GM23338 (cell line): Measurements from ENCODE around the gene LRMDA. TPM values are rescaled to one million over a fixed set of nuclear protein-coding genes. Genes with fewer than 3 reads are reported as not detected.

Experiments used
- ATAC-seq: fragments of 200-7000 bp; cut with Tn5 transposase; 3 replicates; pipeline ENCODE4 v1.9.1; 2020
- DNase-seq: peaks from one replicate; pipeline ENCODE4 v3.0.0-alpha.2; 2015; ENCODE audit warnings: low spot score
- H2AFZ ChIP-seq: fragments of 200-600 bp; sonication (generic); 2 replicates; pipeline ENCODE4 v1.8.0; 2016; ENCODE audit warnings: antibody characterized with exemption, mild to moderate bottlenecking, moderate library complexity
- H3F3A ChIP-seq: fragments of 200-600 bp; sonication (generic); replicated peaks from 2 replicates; pipeline ENCODE4 v1.8.0; 2017; ENCODE audit warnings: antibody characterized with exemption, mixed run types, low read depth
- H3K27ac ChIP-seq: fragments of 200-600 bp; sonication (generic); 2 replicates; pipeline ENCODE4 v1.6.1; 2016; ENCODE audit warnings: low read depth
- H3K27me3 ChIP-seq: fragments of 200-600 bp; sonication (generic); 2 replicates; pipeline ENCODE4 v1.8.0; 2016; ENCODE audit warnings: mild to moderate bottlenecking, mixed run types, moderate library complexity; ENCODE audit not compliant: insufficient read depth
- H3K36me3 ChIP-seq: fragments of 200-600 bp; sonication (generic); 2 replicates; pipeline ENCODE4 v1.8.0; 2016; ENCODE audit warnings: mild to moderate bottlenecking; ENCODE audit not compliant: insufficient read depth
- H3K4me1 ChIP-seq: fragments of 200-600 bp; sonication (generic); 2 replicates; pipeline ENCODE4 v1.8.0; 2016; ENCODE audit warnings: mild to moderate bottlenecking, moderate library complexity; ENCODE audit not compliant: insufficient read depth
- H3K4me2 ChIP-seq: fragments of 200-600 bp; sonication (generic); 2 replicates; pipeline ENCODE4 v1.7.1; 2017; ENCODE audit warnings: mixed run types
- H3K4me3 ChIP-seq: fragments of 200-600 bp; sonication (generic); 2 replicates; pipeline ENCODE4 v1.6.1; 2016; ENCODE audit warnings: mixed run types
- H3K79me2 ChIP-seq: fragments of 200-600 bp; sonication (generic); replicated peaks from 2 replicates; pipeline ENCODE4 v1.8.0; 2017; ENCODE audit warnings: mild to moderate bottlenecking; ENCODE audit not compliant: insufficient read depth
- H3K9me2 ChIP-seq: fragments of 200-600 bp; sonication (generic); 2 replicates; pipeline ENCODE4 v1.8.0; 2017; ENCODE audit not compliant: insufficient read depth
- H4K20me1 ChIP-seq: fragments of 200-600 bp; sonication (generic); replicated peaks from 2 replicates; pipeline ENCODE4 v1.8.0; 2017; ENCODE audit warnings: mild to moderate bottlenecking; ENCODE audit not compliant: insufficient read depth
- H3K27ac Mint-ChIP-seq: 2 replicates; pipeline ENCODE4 v1.8.0; 2020; ENCODE audit warnings: inconsistent platforms, mild to moderate bottlenecking, moderate library complexity, mixed read lengths
- H3K27me3 Mint-ChIP-seq: 3 replicates; pipeline ENCODE4 v1.8.0; 2022; ENCODE audit warnings: low read depth, mild to moderate bottlenecking, moderate library complexity, mixed read lengths, inconsistent platforms; ENCODE audit not compliant: insufficient read depth, poor library complexity
- H3K36me3 Mint-ChIP-seq: 3 replicates; pipeline ENCODE4 v1.8.0; 2021; ENCODE audit warnings: low read depth, mild to moderate bottlenecking, inconsistent platforms, moderate library complexity, mixed read lengths
- H3K4me1 Mint-ChIP-seq: 3 replicates; pipeline ENCODE4 v1.8.0; 2020; ENCODE audit warnings: mild to moderate bottlenecking, inconsistent platforms, mixed read lengths
- H3K4me3 Mint-ChIP-seq: 3 replicates; pipeline ENCODE4 v1.8.0; 2021; ENCODE audit warnings: moderate library complexity, mild to moderate bottlenecking, inconsistent platforms, mixed read lengths
- H3K9me3 Mint-ChIP-seq: 3 replicates; pipeline ENCODE4 v1.8.0; 2020; ENCODE audit warnings: moderate library complexity, mild to moderate bottlenecking, inconsistent platforms, mixed read lengths
- CREB1 ChIP-seq: fragments of 250-450 bp; sonication (Bioruptor Pico); IDR thresholded peaks from 2 replicates; pipeline ENCODE4 v1.5.0; 2020; ENCODE audit warnings: low read depth, mild to moderate bottlenecking, moderate library complexity
- ETS1 ChIP-seq: IDR thresholded peaks from 2 replicates; pipeline ENCODE4 v1.6.1; 2016; ENCODE audit warnings: antibody characterized with exemption
- EZH2 ChIP-seq: fragments of 200-600 bp; sonication (generic); IDR thresholded peaks from one replicate; pipeline ENCODE4 v1.8.0; 2017; ENCODE audit warnings: antibody characterized with exemption, mild to moderate bottlenecking, low read depth; ENCODE audit not compliant: unreplicated experiment
- EZH2phosphoT487 ChIP-seq: fragments of 200-600 bp; sonication (generic); IDR thresholded peaks from one replicate; pipeline ENCODE4 v1.8.1; 2018; ENCODE audit warnings: antibody characterized with exemption; ENCODE audit not compliant: unreplicated experiment
- JUNB ChIP-seq: IDR thresholded peaks from one replicate; pipeline ENCODE4 v1.6.1; 2016; ENCODE audit warnings: antibody characterized with exemption; ENCODE audit not compliant: unreplicated experiment
- NANOG ChIP-seq: IDR thresholded peaks from 2 replicates; pipeline ENCODE4 v1.6.1; 2016; ENCODE audit warnings: antibody characterized with exemption, borderline replicate concordance
- STAT1 ChIP-seq: IDR thresholded peaks from one replicate; pipeline ENCODE4 v1.6.1; 2016; ENCODE audit warnings: antibody characterized with exemption; ENCODE audit not compliant: unreplicated experiment
- ZNF114 ChIP-seq: fragments of 250-450 bp; sonication (Bioruptor Pico); IDR thresholded peaks from 2 replicates; pipeline ENCODE4 v1.5.0; 2020; ENCODE audit warnings: mild to moderate bottlenecking, moderate library complexity
- ZNF331 ChIP-seq: fragments of 250-450 bp; sonication (Bioruptor Pico); IDR thresholded peaks from 2 replicates; pipeline ENCODE4 v1.5.0; 2020; ENCODE audit warnings: low read depth, mild to moderate bottlenecking, moderate library complexity
- ZNF462 ChIP-seq: fragments of 250-450 bp; sonication (Bioruptor Pico); IDR thresholded peaks from 2 replicates; pipeline ENCODE4 v1.5.0; 2020; ENCODE audit warnings: mild to moderate bottlenecking, moderate library complexity
- polyA plus RNA-seq: library from polyadenylated mRNA; unstranded; fragments of >200 nt; fragmentation: Nextera tagmentation; extraction: Ambion mirVana; gene quantifications from 2 replicates; pipeline ENCODE4 v1.2.1, GENCODE V29; 2016
- total RNA-seq: library from RNA; depleted of rRNA; stranded (reverse); fragments of >200 nt; shearing (Covaris generic); gene quantifications from 2 replicates; pipeline ENCODE4 v1.2.3, GENCODE V29; 2014
- TF ChIP-seq, protein P1 (sequence below), 2 experiments: fragments of 200-600 bp in 1 of 2; sonication (generic) in 1 of 2; conservative IDR thresholded peaks; 2 replicates each; pipeline versions ENCODE4 v1.5.1 to v1.6.1; 2016 to 2017; ENCODE audit warnings: antibody characterized with exemption in 2 of 2, low read depth in 2 of 2, mild to moderate bottlenecking in 2 of 2, moderate library complexity in 1 of 2
- TF ChIP-seq, protein P2 (sequence below): IDR thresholded peaks from one replicate; pipeline ENCODE4 v1.6.1; 2018; ENCODE audit warnings: antibody characterized with exemption; ENCODE audit not compliant: unreplicated experiment

The LRMDA gene
- total and polyA plus RNA-seq, 2 experiments from 2014 or later = 0.90 to 1.8 TPM

DNA sequence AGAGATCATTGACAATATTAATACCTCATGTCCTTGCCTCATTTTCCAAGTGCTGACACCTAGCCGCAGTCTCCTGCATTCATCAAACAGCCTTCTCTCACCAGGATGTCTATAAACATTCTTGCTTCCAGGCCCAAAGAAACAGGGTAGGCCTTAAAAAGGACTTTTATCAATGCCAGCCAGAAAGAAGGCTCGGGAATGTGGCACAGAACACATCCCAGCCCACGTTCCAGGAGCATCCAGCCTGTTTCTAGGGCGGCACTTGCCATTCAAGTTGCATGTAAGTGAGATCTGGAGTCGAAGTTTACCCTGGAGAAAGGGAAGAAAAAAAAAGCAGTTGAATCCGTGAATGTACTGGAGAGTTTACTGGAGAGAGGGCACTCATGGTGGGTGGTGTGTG lies 1123.1 kb downstream of the LRMDA start:
- 0 out of 2 replicates have a peak overlapping the region, but pooled peaks have one; percentile 5 for H2AFZ ChIP-seq
- H3K27ac Mint-ChIP-seq = no peak overlapping the region
- H3K27me3 Mint-ChIP-seq = no peaks in the 10 kb centered on the region
- H3F3A ChIP-seq = no peaks in the 10 kb centered on the region
- H4K20me1 ChIP-seq = no peaks in the 10 kb centered on the region
- no peaks in the 10 kb centered on the region for H3K9me2 ChIP-seq
- no peak overlapping the region for H3K4me2 ChIP-seq
- no peak overlapping the region for H3K4me3 ChIP-seq
- H3K4me3 Mint-ChIP-seq = no peak overlapping the region
- no peaks in the 10 kb centered on the region for H3K9me3 Mint-ChIP-seq
- H3K4me1 ChIP-seq = no peaks in the 10 kb centered on the region
- no peaks in the 10 kb centered on the region for H3K27me3 ChIP-seq
- no peaks in the 10 kb centered on the region for H3K79me2 ChIP-seq
- no peak for TF ChIP-seq STAT1
- TF ChIP-seq EZH2 = no peak
- TF ChIP-seq, protein P1, sequence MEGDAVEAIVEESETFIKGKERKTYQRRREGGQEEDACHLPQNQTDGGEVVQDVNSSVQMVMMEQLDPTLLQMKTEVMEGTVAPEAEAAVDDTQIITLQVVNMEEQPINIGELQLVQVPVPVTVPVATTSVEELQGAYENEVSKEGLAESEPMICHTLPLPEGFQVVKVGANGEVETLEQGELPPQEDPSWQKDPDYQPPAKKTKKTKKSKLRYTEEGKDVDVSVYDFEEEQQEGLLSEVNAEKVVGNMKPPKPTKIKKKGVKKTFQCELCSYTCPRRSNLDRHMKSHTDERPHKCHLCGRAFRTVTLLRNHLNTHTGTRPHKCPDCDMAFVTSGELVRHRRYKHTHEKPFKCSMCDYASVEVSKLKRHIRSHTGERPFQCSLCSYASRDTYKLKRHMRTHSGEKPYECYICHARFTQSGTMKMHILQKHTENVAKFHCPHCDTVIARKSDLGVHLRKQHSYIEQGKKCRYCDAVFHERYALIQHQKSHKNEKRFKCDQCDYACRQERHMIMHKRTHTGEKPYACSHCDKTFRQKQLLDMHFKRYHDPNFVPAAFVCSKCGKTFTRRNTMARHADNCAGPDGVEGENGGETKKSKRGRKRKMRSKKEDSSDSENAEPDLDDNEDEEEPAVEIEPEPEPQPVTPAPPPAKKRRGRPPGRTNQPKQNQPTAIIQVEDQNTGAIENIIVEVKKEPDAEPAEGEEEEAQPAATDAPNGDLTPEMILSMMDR (conservative IDR thresholded peaks at IDR 0.05; ENCODE audit: low read depth in 2 of 2) = no peak
- no peak for TF ChIP-seq ZNF114 (CRISPR knock-in tag)
- TF ChIP-seq NANOG = no peak
- no peak for TF ChIP-seq ZNF462 (CRISPR knock-in tag)
- TF ChIP-seq JUNB = no peak
- TF ChIP-seq, protein P2, sequence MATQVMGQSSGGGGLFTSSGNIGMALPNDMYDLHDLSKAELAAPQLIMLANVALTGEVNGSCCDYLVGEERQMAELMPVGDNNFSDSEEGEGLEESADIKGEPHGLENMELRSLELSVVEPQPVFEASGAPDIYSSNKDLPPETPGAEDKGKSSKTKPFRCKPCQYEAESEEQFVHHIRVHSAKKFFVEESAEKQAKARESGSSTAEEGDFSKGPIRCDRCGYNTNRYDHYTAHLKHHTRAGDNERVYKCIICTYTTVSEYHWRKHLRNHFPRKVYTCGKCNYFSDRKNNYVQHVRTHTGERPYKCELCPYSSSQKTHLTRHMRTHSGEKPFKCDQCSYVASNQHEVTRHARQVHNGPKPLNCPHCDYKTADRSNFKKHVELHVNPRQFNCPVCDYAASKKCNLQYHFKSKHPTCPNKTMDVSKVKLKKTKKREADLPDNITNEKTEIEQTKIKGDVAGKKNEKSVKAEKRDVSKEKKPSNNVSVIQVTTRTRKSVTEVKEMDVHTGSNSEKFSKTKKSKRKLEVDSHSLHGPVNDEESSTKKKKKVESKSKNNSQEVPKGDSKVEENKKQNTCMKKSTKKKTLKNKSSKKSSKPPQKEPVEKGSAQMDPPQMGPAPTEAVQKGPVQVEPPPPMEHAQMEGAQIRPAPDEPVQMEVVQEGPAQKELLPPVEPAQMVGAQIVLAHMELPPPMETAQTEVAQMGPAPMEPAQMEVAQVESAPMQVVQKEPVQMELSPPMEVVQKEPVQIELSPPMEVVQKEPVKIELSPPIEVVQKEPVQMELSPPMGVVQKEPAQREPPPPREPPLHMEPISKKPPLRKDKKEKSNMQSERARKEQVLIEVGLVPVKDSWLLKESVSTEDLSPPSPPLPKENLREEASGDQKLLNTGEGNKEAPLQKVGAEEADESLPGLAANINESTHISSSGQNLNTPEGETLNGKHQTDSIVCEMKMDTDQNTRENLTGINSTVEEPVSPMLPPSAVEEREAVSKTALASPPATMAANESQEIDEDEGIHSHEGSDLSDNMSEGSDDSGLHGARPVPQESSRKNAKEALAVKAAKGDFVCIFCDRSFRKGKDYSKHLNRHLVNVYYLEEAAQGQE = no peak
- no peak for TF ChIP-seq CREB1 (CRISPR knock-in tag)
- no peak for TF ChIP-seq ETS1
- TF ChIP-seq EZH2phosphoT487 = no peak
- no peak for TF ChIP-seq ZNF331
- DNase-seq (no peak), ATAC-seq (no peak)
- no peak overlapping the region for H3K27ac ChIP-seq
- no peaks in the 10 kb centered on the region for H3K36me3 ChIP-seq
- H3K36me3 Mint-ChIP-seq = no peaks in the 10 kb centered on the region
- H3K4me1 Mint-ChIP-seq = no peaks in the 10 kb centered on the region
